Fibroblast of lung (primary cell): Measurements from ENCODE around the gene PLA1A. TPM values are rescaled to one million over a fixed set of nuclear protein-coding genes. Genes with fewer than 3 reads are reported as not detected.

ENCODE experiments used
- DNase-seq, 2 donors: peaks; one replicate each; pipeline versions ENCODE4 v3.0.0 to v3.0.0-alpha.2; 2010; ENCODE audit warnings: low read depth in 2 of 2
- H2AFZ ChIP-seq: 2 replicates; pipeline ENCODE4 v1.5.1; 2012; ENCODE audit warnings: low read length, control low read depth, inconsistent platforms
- H3K27ac ChIP-seq: 2 replicates; pipeline ENCODE4 v1.5.1; 2011; ENCODE audit warnings: low read length, control low read depth; ENCODE audit not compliant: insufficient read depth
- H3K27me3 ChIP-seq: 2 replicates; pipeline ENCODE4 v1.5.1; 2011; ENCODE audit warnings: mild to moderate bottlenecking, low read length; ENCODE audit not compliant: control insufficient read depth, insufficient read depth
- H3K36me3 ChIP-seq: 2 replicates; pipeline ENCODE4 v1.5.1; 2011; ENCODE audit warnings: low read length; ENCODE audit not compliant: control insufficient read depth, insufficient read depth
- H3K4me1 ChIP-seq: 2 replicates; pipeline ENCODE4 v1.5.1; 2011; ENCODE audit warnings: low read length; ENCODE audit not compliant: control insufficient read depth, insufficient read depth; ENCODE audit errors: extremely low read depth
- H3K4me2 ChIP-seq: 2 replicates; pipeline ENCODE4 v1.5.1; 2011; ENCODE audit warnings: low read length, control low read depth; ENCODE audit not compliant: insufficient read depth; ENCODE audit errors: extremely low read depth
- H3K4me3 ChIP-seq, 4 experiments: fragments of 200-600 bp in 1 of 4; sonication (generic) in 1 of 4; replicated peaks in 1 of 4; 2 replicates each; pipeline ENCODE4 v1.5.1; 2011 to 2016; ENCODE audit warnings: low read length in 4 of 4, low read depth in 3 of 4, mild to moderate bottlenecking in 3 of 4, control low read depth in 2 of 4, inconsistent platforms in 1 of 4, mixed read lengths in 1 of 4; ENCODE audit not compliant: insufficient read depth in 1 of 4; ENCODE audit errors: control extremely low read depth in 1 of 4
- H3K79me2 ChIP-seq: 2 replicates; pipeline ENCODE4 v1.5.1; 2012; ENCODE audit warnings: mild to moderate bottlenecking, low read length, inconsistent platforms; ENCODE audit not compliant: control insufficient read depth, insufficient read depth
- H3K9ac ChIP-seq: 2 replicates; pipeline ENCODE4 v1.5.1; 2011; ENCODE audit warnings: mild to moderate bottlenecking, low read length, control low read depth; ENCODE audit not compliant: insufficient read depth
- H3K9me3 ChIP-seq: 2 replicates; pipeline ENCODE4 v1.5.1; 2012; ENCODE audit warnings: low read depth, low read length; ENCODE audit not compliant: control insufficient read depth, insufficient read depth
- H4K20me1 ChIP-seq: 2 replicates; pipeline ENCODE4 v1.5.1; 2011; ENCODE audit warnings: low read length; ENCODE audit not compliant: control insufficient read depth, insufficient read depth; ENCODE audit errors: extremely low read depth
- CTCF ChIP-seq, 2 donors: IDR thresholded peaks in 1 of 2; conservative IDR thresholded peaks in 1 of 2; 1 replicate in 1 of 2; 2 replicates in 1 of 2; pipeline ENCODE4 v1.5.1; 2011 to 2012; ENCODE audit warnings: low read length in 2 of 2, control low read depth in 1 of 2, inconsistent platforms in 1 of 2, low read depth in 1 of 2, mild to moderate bottlenecking in 1 of 2
- EZH2 ChIP-seq: IDR thresholded peaks from 2 replicates; pipeline ENCODE4 v1.5.1; 2012; ENCODE audit warnings: low read length, control low read depth, mild to moderate bottlenecking; ENCODE audit errors: missing control alignments
- polyA plus RNA-seq, 2 donors: library from polyadenylated mRNA; depleted of rRNA in 1 of 2; stranded (reverse) in 1 of 2; unstranded in 1 of 2; fragments of >200 nt; gene quantifications; 2 replicates each; pipeline ENCODE4 v1.2.1, GENCODE V29; 2011 to 2012; ENCODE audit warnings: missing spikeins in 1 of 2
- total RNA-seq: library from RNA; depleted of rRNA; stranded (reverse); fragments of >200 nt; gene quantifications from 2 replicates; pipeline ENCODE4 v1.2.1, GENCODE V29; 2014

PLA1A gene
- total and polyA plus RNA-seq, 2 donors (not counting 1 experiment from before 2014, with no cell fraction given), result under 0.01 TPM; not detected in 1

GRCh38 chr3:119557192-119557876, 40.4 kb upstream of the PLA1A start:
- TF ChIP-seq CTCF (conservative IDR thresholded peaks at IDR 0.05 in 1 of 2, IDR thresholded peaks at IDR 0.05 in 1 of 2; ENCODE audit: low read depth in 1 of 2, low read length in 2 of 2), result no peak
- TF ChIP-seq EZH2, result no peak
- Histone ChIP-seq H3K9ac (no peak overlapping the region), H3K27ac (no peak overlapping the region), H3K4me1 (no peaks in the 10 kb centered on the region), H2AFZ (no peak overlapping the region), H3K4me3 (no peak overlapping the region), H4K20me1 (no peaks in the 10 kb centered on the region), H3K79me2 (no peaks in the 10 kb centered on the region), H3K36me3 (no peaks in the 10 kb centered on the region), H3K4me2 (no peak overlapping the region), H3K27me3 (peaks cover 5% of the 10 kb centered on the region), H3K9me3 (no peaks in the 10 kb centered on the region)
- DNase-seq, result no peak

GRCh38 chr3:119557877-119558269, 39.8 kb upstream of the PLA1A start:
- Histone ChIP-seq H3K27me3 (peaks cover 5% of the 10 kb centered on the region), H3K4me3 (no peak overlapping the region), H2AFZ (no peak overlapping the region), H4K20me1 (no peaks in the 10 kb centered on the region), H3K36me3 (no peaks in the 10 kb centered on the region), H3K9me3 (no peaks in the 10 kb centered on the region), H3K27ac (no peak overlapping the region), H3K9ac (no peak overlapping the region), H3K4me2 (no peak overlapping the region), H3K79me2 (no peaks in the 10 kb centered on the region), H3K4me1 (no peaks in the 10 kb centered on the region)
- no peak for DNase-seq
- TF ChIP-seq CTCF (conservative IDR thresholded peaks at IDR 0.05 in 1 of 2, IDR thresholded peaks at IDR 0.05 in 1 of 2; ENCODE audit: low read depth in 1 of 2, low read length in 2 of 2), result no peak
- TF ChIP-seq EZH2, result no peak

DNA sequence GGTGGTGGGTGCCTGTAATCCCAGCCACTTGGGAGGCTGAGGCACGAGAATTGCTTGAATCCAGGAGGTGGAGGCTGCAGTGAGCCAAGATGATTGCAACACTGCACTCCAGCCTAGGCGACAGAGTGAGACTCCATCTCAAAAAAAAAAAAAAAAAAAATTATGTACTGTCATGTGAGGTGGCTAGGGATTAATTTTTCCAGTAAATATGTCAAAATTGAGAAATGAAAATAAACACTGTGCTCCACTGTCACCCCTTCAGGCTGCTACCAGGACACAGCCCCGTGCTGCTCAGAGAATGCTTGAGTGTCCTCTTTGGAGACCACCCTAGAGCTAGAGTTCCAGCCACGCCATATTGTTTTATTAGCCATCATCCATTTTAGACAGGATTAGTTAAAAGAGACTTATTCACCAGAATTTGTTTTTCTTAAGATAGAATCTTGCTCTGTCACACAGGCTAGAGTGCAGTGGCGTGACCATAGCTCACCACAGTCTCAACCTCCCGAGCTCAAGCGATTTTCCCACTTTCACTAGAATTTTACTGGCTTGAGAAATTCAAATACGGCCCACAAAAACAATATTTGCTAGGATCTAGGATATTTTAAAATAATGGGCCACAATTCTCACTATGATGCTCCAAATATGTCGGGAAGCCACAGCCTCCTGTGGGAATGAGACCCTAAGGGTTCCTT, 38.9 kb upstream of the PLA1A start:
- Histone ChIP-seq H4K20me1 (no peaks in the 10 kb centered on the region), H3K4me2 (no peak overlapping the region), H3K36me3 (no peaks in the 10 kb centered on the region), H3K79me2 (no peaks in the 10 kb centered on the region), H2AFZ (no peak overlapping the region), H3K9me3 (no peaks in the 10 kb centered on the region), H3K9ac (no peak overlapping the region), H3K27ac (no peak overlapping the region), H3K4me3 (no peak overlapping the region), H3K4me1 (no peaks in the 10 kb centered on the region), H3K27me3 (peaks cover 5% of the 10 kb centered on the region)
- TF ChIP-seq CTCF (conservative IDR thresholded peaks at IDR 0.05 in 1 of 2, IDR thresholded peaks at IDR 0.05 in 1 of 2; ENCODE audit: low read depth in 1 of 2, low read length in 2 of 2) (no peak), EZH2 (no peak)
- no peak for DNase-seq
